ENCODE measurements around the gene MACROH2A2. TPM values are rescaled to one million over a fixed set of nuclear protein-coding genes. Genes with fewer than 3 reads are reported as not detected.

The MACROH2A2 gene
- total RNA-seq, 2 experiments from 2014 or later, result 5.5 to 5.8 TPM

DNA sequence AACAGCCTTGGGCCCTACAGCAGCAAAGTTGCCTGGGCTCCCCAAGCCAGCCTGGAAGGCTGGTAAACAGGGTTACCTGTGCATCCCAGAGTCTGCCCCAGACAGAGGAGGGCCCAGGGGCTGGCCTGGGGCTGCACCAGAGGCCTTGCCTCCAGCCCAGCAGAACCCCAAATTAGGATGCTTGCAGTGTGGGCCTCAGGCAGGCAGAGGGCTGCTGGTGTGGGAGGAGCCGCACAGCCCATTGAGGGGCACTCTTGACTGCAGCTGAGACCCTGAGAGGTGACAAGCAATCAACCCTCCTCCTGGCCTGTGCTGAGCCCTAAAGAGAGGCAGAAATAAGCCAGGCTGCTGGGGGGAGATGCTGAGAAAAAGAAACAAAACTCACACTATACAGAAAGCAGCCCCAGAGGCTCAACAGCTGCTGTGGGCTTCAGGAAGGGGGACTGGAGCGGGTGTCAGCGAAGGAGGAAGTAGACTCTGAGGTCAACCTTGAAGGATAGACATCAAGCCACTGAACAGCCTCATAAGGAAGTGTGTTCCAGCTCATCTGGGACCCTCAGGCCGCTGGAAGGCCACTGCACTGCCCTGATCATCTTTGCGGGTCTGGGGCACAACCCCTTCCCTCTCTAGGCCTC, 73.4 kb downstream of the MACROH2A2 start:
- peaks cover 7% of the 10 kb centered on the region for H3K4me1 Mint-ChIP-seq
- no peaks in the 10 kb centered on the region for H3K9me3 Mint-ChIP-seq
- H3K36me3 Mint-ChIP-seq (ENCODE audit: low read depth), result no peaks in the 10 kb centered on the region
- ChIA-PET POLR2A (interaction anchor here (1.0 kb wide), 1 partner anchor 33 kb away, joined by 3 read pairs; no protein-coding TSS in a partner anchor), CTCF (interaction anchor here (0.7 to 1.1 kb wide), 2 partner anchors 10 to 20 kb away, joined by 3 to 4 read pairs; partner anchors contain the start of gene TYSND1)
- no peak overlapping the region for H3K27ac Mint-ChIP-seq
- H3K27me3 Mint-ChIP-seq, result no peaks in the 10 kb centered on the region
- H3K4me3 Mint-ChIP-seq, result no peak overlapping the region
- DNase-seq, result no peak

DNA sequence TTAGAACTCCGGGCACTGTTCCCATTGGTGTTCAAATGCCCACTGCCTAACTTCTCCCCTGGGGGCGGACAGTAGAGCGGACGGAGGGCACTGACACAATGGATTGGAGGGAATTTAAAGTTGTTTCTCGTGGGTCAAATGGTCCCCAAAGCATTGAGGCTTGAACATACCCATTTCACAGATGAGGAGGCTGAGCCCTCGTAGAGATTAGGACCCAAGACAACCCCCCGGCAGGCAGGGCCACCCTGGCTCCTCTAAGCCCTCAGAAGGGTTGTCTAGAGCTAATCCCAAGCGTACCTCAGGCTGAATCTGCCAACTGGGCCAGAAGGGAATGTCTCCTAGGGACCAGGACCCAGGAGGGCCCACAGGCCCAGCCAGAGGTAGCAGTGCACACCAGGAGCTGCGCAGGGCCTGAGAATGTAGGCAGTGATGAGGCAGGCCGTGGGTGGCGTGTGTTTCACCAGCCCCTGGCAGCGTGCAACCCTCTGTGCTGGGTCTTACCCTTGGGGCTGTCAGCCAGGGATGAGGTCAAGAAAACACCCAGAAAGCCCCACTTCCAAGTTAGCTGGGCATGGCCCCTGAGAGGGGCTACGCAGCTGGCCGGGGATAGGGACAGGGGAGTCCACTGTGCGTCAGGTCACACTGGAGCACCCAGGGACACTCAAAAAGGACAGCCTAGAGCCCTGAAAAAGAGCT, 74.2 kb downstream of the MACROH2A2 start:
- H3K36me3 Mint-ChIP-seq (ENCODE audit: low read depth), result no peaks in the 10 kb centered on the region
- CTCF ChIA-PET, result interaction anchor here (1.1 kb wide), 1 partner anchor 11 kb away, joined by 4 read pairs; no protein-coding TSS in a partner anchor
- POLR2A ChIA-PET, result interaction anchor here (1.0 to 1.7 kb wide), 2 partner anchors 19 to 34 kb away, joined by 3 to 5 read pairs; partner anchors contain the start of gene TYSND1
- peaks cover 10% of the 10 kb centered on the region for H3K4me1 Mint-ChIP-seq
- no peaks in the 10 kb centered on the region for H3K27me3 Mint-ChIP-seq
- no peak overlapping the region for H3K27ac Mint-ChIP-seq
- no peak overlapping the region for H3K4me3 Mint-ChIP-seq
- no peak for DNase-seq
- H3K9me3 Mint-ChIP-seq, result no peaks in the 10 kb centered on the region

DNA sequence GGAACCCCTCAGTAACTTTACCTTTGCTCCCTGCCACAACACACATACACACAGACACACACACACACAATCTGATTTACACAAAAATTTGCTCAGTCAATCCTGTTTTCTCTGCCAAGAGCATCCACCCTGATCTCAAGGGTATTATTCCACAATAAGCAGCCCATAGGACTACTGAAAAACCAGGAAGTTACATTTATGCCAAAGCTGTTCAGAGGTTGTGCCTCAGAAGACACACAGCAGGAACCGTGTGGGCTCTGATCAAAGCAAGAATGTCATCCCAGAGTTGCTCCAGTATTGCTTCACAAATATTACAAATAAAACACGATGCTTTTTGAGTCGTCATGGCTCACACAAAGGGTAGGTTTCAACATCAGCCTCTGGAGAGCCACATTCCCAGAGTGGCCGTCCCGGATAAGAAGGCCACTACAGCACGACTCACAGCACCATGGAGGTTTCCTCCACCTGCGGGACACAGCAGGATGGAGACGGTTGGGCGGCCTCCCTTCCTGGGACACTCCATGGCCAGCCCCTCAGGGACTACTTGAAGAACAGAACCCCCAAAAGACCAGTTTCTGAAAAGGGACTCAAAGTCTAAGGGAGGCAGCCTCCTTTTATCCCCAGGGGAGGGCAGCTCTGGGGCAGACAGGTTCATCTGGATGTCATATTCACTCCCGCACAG, 78.4 kb downstream of the MACROH2A2 start:
- CTCF ChIA-PET, result interaction anchor here (2.0 kb wide), 1 partner anchor 15 kb away, joined by 10 read pairs; the partner anchor contains the start of gene TYSND1

DNA sequence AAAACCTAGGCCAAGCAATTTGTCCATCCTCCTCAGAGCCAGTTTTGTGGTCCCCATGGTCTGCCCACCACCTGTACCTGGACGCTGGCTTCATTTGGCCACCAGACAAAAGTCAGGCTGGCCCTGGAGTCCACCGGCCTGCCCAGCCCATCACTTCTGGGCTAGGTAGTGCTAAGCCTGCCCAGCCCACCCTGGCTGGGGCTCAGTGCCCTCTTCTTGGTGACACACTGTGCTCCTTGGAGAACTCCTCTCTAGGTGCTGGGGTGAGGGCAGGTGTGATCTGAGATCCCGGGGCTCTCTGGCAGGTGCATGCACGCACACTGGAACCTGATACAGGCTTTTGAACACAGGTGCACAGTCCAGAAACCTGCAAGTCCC, 78.9 kb downstream of the MACROH2A2 start:
- H3K4me3 Mint-ChIP-seq, result peak overlapping the region; percentile 77
- no peaks in the 10 kb centered on the region for H3K36me3 Mint-ChIP-seq (ENCODE audit: low read depth)
- no peaks in the 10 kb centered on the region for H3K27me3 Mint-ChIP-seq
- ChIA-PET POLR2A (no interaction called here), CTCF (no interaction called here)
- no peaks in the 10 kb centered on the region for H3K9me3 Mint-ChIP-seq
- DNase-seq, result no peak
- peaks cover 25% of the 10 kb centered on the region for H3K4me1 Mint-ChIP-seq
- no peak overlapping the region for H3K27ac Mint-ChIP-seq

More for the DNA sequence above, 78.4 kb downstream of the MACROH2A2 start:
- no peaks in the 10 kb centered on the region for H3K27me3 Mint-ChIP-seq
- DNase-seq, result no peak
- no peak overlapping the region for H3K4me3 Mint-ChIP-seq
- H3K27ac Mint-ChIP-seq, result no peak overlapping the region
- no peaks in the 10 kb centered on the region for H3K36me3 Mint-ChIP-seq (ENCODE audit: low read depth)
- POLR2A ChIA-PET, result no interaction called here
- no peaks in the 10 kb centered on the region for H3K9me3 Mint-ChIP-seq
- H3K4me1 Mint-ChIP-seq, result peaks cover 25% of the 10 kb centered on the region

DNA sequence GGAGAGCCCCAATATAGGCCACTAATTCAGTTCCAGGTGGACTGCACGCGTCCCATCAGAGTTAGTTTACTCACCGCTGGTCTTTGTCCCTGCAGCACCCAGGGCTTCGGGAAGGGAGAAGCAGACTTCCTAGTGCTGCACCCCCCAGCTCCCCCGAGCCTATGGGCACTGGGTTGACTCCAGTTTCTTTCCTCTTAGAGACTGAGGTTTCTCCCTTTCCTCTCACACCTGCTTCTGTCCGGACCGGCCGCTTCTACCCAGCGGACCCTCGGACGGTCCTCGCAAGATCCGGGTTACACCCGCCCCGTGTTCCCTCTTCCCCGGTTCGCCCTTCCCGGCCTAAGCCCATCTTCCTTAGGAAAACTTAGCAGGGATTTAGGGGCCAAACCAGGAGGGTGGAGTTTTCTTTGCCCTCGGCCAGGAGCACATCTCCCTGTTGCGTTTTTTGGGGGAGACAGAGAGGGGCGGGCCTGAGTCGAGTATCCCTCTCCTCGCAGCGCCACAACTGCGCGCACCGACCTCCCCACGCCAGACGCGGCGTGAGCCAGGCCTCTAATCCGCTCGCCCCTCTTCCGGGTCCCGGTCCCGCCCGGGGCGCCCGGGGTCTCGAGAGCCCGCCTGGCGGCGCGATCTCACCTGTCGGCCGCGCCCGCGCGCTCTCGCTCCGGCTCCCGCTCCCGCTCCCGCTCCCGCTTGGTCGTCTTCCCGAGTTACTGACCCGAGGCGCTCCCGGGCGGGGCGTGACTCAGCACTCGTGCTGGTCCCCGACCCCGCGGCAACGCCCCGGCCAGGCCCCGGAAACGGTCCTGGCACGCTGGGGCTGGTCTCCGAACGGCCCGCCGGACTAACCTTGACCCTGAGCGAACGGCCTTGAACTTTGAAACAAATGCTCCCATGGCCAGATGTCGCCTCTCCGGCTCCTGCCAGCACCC, 79.7 kb downstream of the MACROH2A2 start, which contains the start of gene AIFM2:
Gene AIFM2, minus strand, starts transcription at position 728 of the 932 bp plus-strand sequence. CDS start 8,741 bp downstream, outside the sequence.
- Mint-ChIP-seq H3K27me3 (no peaks in the 10 kb centered on the region), H3K4me1 (peaks cover 25% of the 10 kb centered on the region), H3K4me3 (peak within 1 kb of the TSS; percentile 80), H3K9me3 (no peaks in the 10 kb centered on the region), H3K27ac (peak within 1 kb of the TSS; percentile 62), H3K36me3 (ENCODE audit: low read depth) (no peaks in the 10 kb centered on the region)
- ChIA-PET POLR2A (interaction anchor here (4.5 kb wide), 1 partner anchor 14 kb away, joined by 25 read pairs; the partner anchor contains the start of gene TYSND1), CTCF (no interaction called here)
- DNase-seq, result peak; percentile 37

DNA sequence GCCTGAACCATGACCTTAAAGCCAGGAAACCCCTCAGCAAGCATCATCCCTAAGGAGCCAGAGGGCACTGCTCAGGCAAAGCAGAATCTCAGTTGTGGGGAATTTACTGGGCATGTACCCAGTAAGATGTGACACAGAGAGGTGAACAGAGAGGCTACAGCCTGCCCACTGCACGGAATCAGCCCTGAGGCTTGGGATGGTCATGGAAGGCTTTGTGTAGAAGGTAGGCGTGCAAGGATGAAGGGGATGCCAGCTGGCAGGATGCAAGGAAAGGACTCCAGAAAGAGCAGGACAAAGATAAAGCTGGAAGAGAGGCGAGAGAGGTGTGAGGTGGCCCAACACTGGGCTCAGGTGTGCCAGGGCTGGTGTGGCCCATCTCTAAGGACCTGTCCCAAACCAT, 82.4 kb downstream of the MACROH2A2 start:
- Mint-ChIP-seq H3K4me3 (no peak overlapping the region), H3K27ac (no peak overlapping the region), H3K27me3 (no peaks in the 10 kb centered on the region), H3K4me1 (peaks cover 25% of the 10 kb centered on the region), H3K36me3 (ENCODE audit: low read depth) (no peaks in the 10 kb centered on the region), H3K9me3 (no peaks in the 10 kb centered on the region)
- POLR2A ChIA-PET, result interaction anchor here (4.5 kb wide), 1 partner anchor 11 kb away, joined by 25 read pairs; the partner anchor contains the start of gene TYSND1
- CTCF ChIA-PET, result interaction anchor here (0.5 to 3.9 kb wide), 3 partner anchors 11 to 19 kb away, joined by 3 to 35 read pairs (median 18); partner anchors contain the start of gene TYSND1
- DNase-seq, result no peak

DNA sequence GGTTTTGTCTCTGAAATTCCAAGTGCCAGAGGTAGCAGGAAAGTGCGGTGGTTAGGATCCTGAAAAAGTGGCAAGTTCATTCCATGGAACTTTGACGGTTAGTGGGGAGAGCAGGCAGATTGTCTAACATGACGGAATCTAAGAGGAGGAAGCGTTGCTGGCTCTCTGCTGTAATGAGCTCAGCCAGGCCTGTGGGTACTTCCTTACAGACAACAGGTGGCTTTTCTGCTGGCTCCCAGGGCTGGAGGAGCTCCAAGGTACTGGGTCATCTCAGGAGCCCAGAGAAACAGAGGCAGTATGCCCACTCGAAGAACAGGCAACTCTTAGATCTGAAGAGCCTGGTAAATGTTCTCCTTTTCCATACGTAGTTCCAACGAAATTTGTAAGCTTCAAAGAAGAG, 83.0 kb downstream of the MACROH2A2 start:
- ChIA-PET POLR2A (interaction anchor here (2.0 to 4.5 kb wide), 2 partner anchors 10 to 41 kb away, joined by 6 to 25 read pairs; partner anchors contain the start of gene TYSND1), CTCF (interaction anchor here (3.9 kb wide), 2 partner anchors 10 to 20 kb away, joined by 18 to 35 read pairs; partner anchors contain the start of gene TYSND1)
- Mint-ChIP-seq H3K9me3 (no peaks in the 10 kb centered on the region), H3K36me3 (ENCODE audit: low read depth) (no peaks in the 10 kb centered on the region), H3K4me1 (peaks cover 23% of the 10 kb centered on the region), H3K27ac (no peak overlapping the region), H3K27me3 (no peaks in the 10 kb centered on the region), H3K4me3 (no peak overlapping the region)
- no peak for DNase-seq

DNA sequence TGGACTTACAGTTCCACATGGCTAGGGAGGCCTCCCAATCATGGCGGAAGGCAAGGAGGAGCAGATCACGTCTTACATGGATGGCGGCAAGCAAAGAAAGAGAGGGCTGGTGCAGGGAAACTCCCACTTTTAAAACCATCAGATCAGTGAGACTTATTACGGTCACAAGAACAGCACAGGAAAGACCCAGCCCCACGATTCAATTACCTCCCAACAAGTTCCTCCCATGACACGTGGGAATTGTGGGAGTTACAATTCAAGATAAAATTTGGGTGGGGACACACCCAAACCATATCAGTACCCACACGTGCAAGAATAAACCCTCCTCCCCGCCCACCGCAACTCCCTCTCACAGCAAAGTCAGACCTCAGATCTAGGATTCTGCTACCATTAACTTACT, 84.5 kb downstream of the MACROH2A2 start:
- Mint-ChIP-seq H3K27me3 (no peaks in the 10 kb centered on the region), H3K36me3 (ENCODE audit: low read depth) (no peaks in the 10 kb centered on the region), H3K4me3 (no peak overlapping the region), H3K4me1 (peaks cover 14% of the 10 kb centered on the region), H3K9me3 (no peaks in the 10 kb centered on the region), H3K27ac (no peak overlapping the region)
- CTCF ChIA-PET, result interaction anchor here (3.9 kb wide), 2 partner anchors 9 to 21 kb away, joined by 18 to 35 read pairs; partner anchors contain the start of gene TYSND1
- no peak for DNase-seq
- POLR2A ChIA-PET, result interaction anchor here (1.0 to 4.5 kb wide), 3 partner anchors 9 to 43 kb away, joined by 4 to 25 read pairs (median 6); partner anchors contain the start of gene TYSND1

DNA sequence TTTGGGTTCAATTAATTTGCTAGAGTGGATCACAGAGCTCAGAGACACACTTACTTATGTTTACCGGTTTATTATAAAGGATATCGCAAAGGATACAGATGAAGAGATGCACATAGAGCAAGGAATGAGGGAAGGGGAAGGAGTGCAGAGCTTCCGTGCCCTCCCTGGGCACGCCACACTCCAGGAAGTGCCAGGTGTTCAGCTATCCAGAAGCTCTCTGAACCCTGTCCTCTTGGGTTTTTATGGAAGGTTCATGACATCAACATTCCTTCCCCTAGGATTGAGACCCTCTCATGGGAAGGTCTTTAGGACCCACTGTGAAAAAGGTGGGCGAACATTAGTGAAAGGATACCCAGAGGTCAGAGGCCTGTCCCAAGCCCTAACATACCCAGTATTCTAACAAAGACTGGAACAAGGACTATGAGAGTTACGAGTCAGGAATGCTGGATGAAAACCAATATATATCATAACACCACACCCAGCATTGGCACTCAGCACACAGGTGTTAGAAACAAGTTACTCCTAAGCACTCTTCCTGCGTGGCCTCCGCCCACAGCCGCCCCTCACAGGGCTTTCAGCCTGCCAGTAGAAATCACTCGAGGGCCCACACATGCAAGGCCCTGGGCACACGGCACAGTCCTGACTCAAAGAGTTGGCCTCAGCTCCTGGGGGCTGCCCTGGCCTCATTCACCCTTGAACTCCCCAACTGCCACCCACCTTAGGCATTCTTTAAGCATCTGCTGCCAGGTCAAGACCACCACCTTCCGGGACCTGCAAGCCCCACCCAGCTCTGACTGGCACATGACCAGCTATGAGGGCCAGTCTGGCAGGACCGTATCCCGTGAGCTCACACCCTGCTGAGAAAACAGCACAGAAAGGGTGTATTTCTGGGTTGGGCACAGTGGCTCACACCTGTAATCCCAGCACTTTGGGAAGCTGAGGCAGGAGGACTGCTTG, 85.6 kb downstream of the MACROH2A2 start:
- no peak overlapping the region for H3K27ac Mint-ChIP-seq
- no peak overlapping the region for H3K4me3 Mint-ChIP-seq
- POLR2A ChIA-PET, result interaction anchor here (1.0 kb wide), 1 partner anchor 8 kb away, joined by 4 read pairs; the partner anchor contains the start of gene TYSND1
- no peak for DNase-seq
- H3K9me3 Mint-ChIP-seq, result no peaks in the 10 kb centered on the region
- peaks cover 5% of the 10 kb centered on the region for H3K4me1 Mint-ChIP-seq
- CTCF ChIA-PET, result interaction anchor here (1.0 to 1.2 kb wide), 2 partner anchors 8 to 22 kb away, joined by 3 to 4 read pairs; partner anchors contain the start of gene TYSND1
- H3K36me3 Mint-ChIP-seq (ENCODE audit: low read depth), result no peaks in the 10 kb centered on the region
- no peaks in the 10 kb centered on the region for H3K27me3 Mint-ChIP-seq

DNA sequence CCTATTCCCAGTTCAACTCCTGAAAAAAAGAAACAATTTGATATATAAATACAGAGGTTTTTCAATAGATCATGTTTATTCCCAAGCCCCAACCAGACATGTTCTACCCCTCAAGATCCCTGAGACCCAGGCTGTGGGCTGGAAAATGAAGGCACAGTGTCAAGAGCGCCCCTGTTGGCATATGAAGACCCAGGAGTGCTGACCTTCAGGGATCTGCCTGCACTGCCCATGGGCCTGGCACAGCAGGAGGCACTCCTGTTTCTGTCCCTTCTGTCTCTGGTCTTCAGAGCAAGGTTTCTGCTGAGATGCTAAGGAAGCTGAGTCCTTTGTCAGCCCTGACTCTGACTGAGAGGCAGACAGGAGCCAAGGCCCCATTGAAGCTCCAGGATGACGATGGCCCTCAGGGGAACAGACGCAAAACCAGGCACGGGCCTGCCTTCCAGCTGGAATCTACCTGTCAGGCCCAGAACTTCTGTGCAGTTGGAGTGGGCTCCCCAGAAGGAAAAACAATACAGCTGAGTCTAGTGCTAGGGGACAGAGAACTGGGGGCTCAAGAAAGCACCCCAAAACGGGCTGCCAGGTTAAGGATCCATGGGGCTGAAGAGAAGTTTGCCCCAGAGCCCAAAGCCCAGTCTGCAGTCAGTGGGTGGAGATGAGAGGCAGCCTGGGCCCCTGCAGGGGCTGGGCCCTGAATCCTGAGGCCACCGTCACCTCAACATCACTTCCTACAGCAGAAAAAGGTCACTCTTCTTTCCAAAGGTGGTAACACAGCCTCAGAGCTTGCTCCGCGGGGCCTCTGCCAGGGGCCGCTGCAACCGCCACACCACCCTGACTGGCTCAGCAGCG, 86.7 kb downstream of the MACROH2A2 start:
- H3K4me3 Mint-ChIP-seq, result no peak overlapping the region
- no peak for DNase-seq
- H3K27me3 Mint-ChIP-seq, result no peaks in the 10 kb centered on the region
- peaks cover 2% of the 10 kb centered on the region for H3K4me1 Mint-ChIP-seq
- no peak overlapping the region for H3K27ac Mint-ChIP-seq
- no peaks in the 10 kb centered on the region for H3K9me3 Mint-ChIP-seq
- ChIA-PET CTCF (interaction anchor here (1.0 kb wide), 1 partner anchor 23 kb away, joined by 3 read pairs; no protein-coding TSS in a partner anchor), POLR2A (interaction anchor here (1.2 kb wide), 1 partner anchor 31 kb away, joined by 4 read pairs; the partner anchor contains the start of gene SAR1A)
- no peaks in the 10 kb centered on the region for H3K36me3 Mint-ChIP-seq (ENCODE audit: low read depth)

Measured in activated CD4-positive, alpha-beta memory T cell treated with anti-CD3 and anti-CD28 coated beads, Interleukin-2, amount 10 ng/mL, durations not matched to agents 7 days and 5 days (primary cell).